Measurements from ENCODE around the gene RASGRF2.

DNA sequence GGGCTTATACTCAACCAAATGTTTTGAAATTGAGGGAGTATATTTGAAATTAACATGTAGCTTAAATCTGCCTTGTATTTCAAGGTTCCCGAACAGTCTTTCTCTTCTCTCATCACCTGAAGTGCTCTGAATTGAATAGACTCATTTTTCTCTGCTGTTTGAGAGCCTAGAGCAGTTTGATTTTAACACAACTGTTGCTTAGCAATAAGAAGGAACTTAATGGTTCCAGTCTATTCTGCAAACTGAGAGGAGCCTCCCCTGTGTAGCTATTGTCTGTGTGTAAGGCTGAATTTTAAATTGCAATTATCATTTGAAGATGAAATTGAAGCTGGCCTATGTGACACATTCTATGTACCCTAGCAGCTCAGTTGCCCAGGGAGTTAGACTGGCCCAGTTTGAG, 185.9 kb downstream of the RASGRF2 start:
- TF ChIP-seq CTCF (IDR thresholded peaks at IDR 0.05) (no peak), POLR2A (IDR thresholded peaks at IDR 0.05) (no peak), EP300 (IDR thresholded peaks at IDR 0.05) (no peak), POLR2AphosphoS5 (IDR thresholded peaks at IDR 0.05) (no peak)
